ENCODE results near the gene ANAPC1.
"Not testable (repeated sequence)": the region's sequence is repeated elsewhere in the genome, so short reads cannot be mapped to it uniquely, and the experiment has no call there.

DNA sequence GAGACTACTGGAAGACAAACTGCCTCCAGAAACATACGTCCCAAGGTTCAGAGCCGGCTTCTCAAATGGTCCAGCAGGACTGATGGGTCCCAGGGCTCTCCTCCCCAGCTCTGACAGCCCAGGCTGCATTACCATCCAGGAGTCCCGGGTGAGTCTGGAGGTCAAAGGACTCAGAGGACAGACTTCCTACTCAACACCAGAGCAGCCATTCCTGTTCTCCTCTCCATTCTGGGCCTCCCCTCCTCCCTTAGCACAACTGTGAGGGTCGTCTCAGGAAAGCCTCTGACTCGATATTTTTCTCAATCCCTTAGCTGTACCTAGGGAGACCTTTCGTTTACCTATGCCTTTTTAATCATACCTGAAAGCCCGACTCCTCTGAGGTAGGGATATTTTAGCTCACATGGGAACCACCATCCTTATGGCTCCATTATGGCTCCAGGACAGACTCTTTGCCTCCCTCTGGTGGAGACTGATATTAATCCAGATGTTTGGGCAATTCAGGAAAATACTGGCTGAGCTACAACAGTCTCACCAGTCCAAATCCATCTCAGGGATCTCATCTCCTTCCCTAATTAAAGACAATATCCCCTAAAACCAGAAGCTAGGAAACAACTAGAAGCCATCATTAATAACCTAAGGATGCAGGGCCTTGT lies 70.9 kb downstream of the ANAPC1 start:
- TF ChIP-seq, protein P1, sequence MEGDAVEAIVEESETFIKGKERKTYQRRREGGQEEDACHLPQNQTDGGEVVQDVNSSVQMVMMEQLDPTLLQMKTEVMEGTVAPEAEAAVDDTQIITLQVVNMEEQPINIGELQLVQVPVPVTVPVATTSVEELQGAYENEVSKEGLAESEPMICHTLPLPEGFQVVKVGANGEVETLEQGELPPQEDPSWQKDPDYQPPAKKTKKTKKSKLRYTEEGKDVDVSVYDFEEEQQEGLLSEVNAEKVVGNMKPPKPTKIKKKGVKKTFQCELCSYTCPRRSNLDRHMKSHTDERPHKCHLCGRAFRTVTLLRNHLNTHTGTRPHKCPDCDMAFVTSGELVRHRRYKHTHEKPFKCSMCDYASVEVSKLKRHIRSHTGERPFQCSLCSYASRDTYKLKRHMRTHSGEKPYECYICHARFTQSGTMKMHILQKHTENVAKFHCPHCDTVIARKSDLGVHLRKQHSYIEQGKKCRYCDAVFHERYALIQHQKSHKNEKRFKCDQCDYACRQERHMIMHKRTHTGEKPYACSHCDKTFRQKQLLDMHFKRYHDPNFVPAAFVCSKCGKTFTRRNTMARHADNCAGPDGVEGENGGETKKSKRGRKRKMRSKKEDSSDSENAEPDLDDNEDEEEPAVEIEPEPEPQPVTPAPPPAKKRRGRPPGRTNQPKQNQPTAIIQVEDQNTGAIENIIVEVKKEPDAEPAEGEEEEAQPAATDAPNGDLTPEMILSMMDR (IDR thresholded peaks at IDR 0.05; ENCODE audit: borderline replicate concordance, extremely low read depth, low read length, poor library complexity, severe bottlenecking), result peak; percentile 4
- TF ChIP-seq EZH2 (IDR thresholded peaks at IDR 0.05; ENCODE audit: borderline replicate concordance, low read depth, low read length, severe bottlenecking), result not testable (repeated sequence)
